ENCODE measurements around the gene ENAH.
"Not testable (repeated sequence)": the region's sequence is repeated elsewhere in the genome, so short reads cannot be mapped to it uniquely, and the experiment has no call there.

The ENAH gene

GRCh38 chr1:225517221-225517620 lies 135.7 kb downstream of the ENAH start:
- Histone ChIP-seq H3K4me1 (ENCODE audit: control insufficient read depth, low read length) (no peaks in the 10 kb centered on the region), H3K9me2 (replicated peaks; ENCODE audit: control insufficient read depth, low read length) (no peaks in the 10 kb centered on the region), H4K20me1 (ENCODE audit: control insufficient read depth, insufficient read depth, low read depth, low read length) (no peaks in the 10 kb centered on the region), H3K4me2 (ENCODE audit: low read length) (no peak overlapping the region), H3K4me3 (ENCODE audit: low read length) (no peak overlapping the region), H3K9me3 (ENCODE audit: control insufficient read depth, insufficient read depth, low read length) (no peaks in the 10 kb centered on the region), H3F3A (ENCODE audit: control insufficient read depth, insufficient read depth) (no peaks in the 10 kb centered on the region), H3K27ac (ENCODE audit: low read depth, low read length) (no peak overlapping the region), H3K79me2 (ENCODE audit: control insufficient read depth, low read length) (no peaks in the 10 kb centered on the region), H3K36me3 (ENCODE audit: control insufficient read depth, low read length) (no peaks in the 10 kb centered on the region), H3K27me3 (ENCODE audit: control insufficient read depth, low read length) (peaks cover 14% of the 10 kb centered on the region)
- TF ChIP-seq EZH2phosphoT487 (IDR thresholded peaks at IDR 0.05; ENCODE audit: borderline replicate concordance, low read length) (no peak), CTCF (IDR thresholded peaks at IDR 0.05; ENCODE audit: low read depth, low read length, poor library complexity, severe bottlenecking) (no peak)

- TF ChIP-seq EZH2phosphoT487 (IDR thresholded peaks at IDR 0.05; ENCODE audit: borderline replicate concordance, low read length) (no peak), CTCF (IDR thresholded peaks at IDR 0.05; ENCODE audit: low read depth, low read length, poor library complexity, severe bottlenecking) (no peak)
- Histone ChIP-seq H3K27ac (ENCODE audit: low read depth, low read length) (no peak overlapping the region), H3K36me3 (ENCODE audit: control insufficient read depth, low read length) (no peaks in the 10 kb centered on the region), H3F3A (ENCODE audit: control insufficient read depth, insufficient read depth) (no peaks in the 10 kb centered on the region), H3K4me3 (ENCODE audit: low read length) (no peak overlapping the region), H3K4me1 (ENCODE audit: control insufficient read depth, low read length) (no peaks in the 10 kb centered on the region), H3K4me2 (ENCODE audit: low read length) (no peak overlapping the region), H3K27me3 (ENCODE audit: control insufficient read depth, low read length) (peaks cover 16% of the 10 kb centered on the region), H3K9me2 (replicated peaks; ENCODE audit: control insufficient read depth, low read length) (no peaks in the 10 kb centered on the region), H3K9me3 (ENCODE audit: control insufficient read depth, insufficient read depth, low read length) (no peaks in the 10 kb centered on the region), H3K79me2 (ENCODE audit: control insufficient read depth, low read length) (no peaks in the 10 kb centered on the region), H4K20me1 (ENCODE audit: control insufficient read depth, insufficient read depth, low read depth, low read length) (no peaks in the 10 kb centered on the region)
Observed at GRCh38 chr1:225514671-225515081, 138.2 kb downstream of the ENAH start.

GRCh38 chr1:225513576-225513975 lies 139.3 kb downstream of the ENAH start:
- not testable (repeated sequence) for H3K9me2 ChIP-seq (replicated peaks; ENCODE audit: control insufficient read depth, low read length); H3K9me3 ChIP-seq (ENCODE audit: control insufficient read depth, insufficient read depth, low read length); H3K36me3 ChIP-seq (ENCODE audit: control insufficient read depth, low read length); H3K79me2 ChIP-seq (ENCODE audit: control insufficient read depth, low read length); H3K27ac ChIP-seq (ENCODE audit: low read depth, low read length); H3K4me3 ChIP-seq (ENCODE audit: low read length); H3F3A ChIP-seq (ENCODE audit: control insufficient read depth, insufficient read depth); H3K4me2 ChIP-seq (ENCODE audit: low read length); H3K4me1 ChIP-seq (ENCODE audit: control insufficient read depth, low read length); H4K20me1 ChIP-seq (ENCODE audit: control insufficient read depth, insufficient read depth, low read depth, low read length)
- peaks cover 16% of the 10 kb centered on the region for H3K27me3 ChIP-seq (ENCODE audit: control insufficient read depth, low read length)

GRCh38 chr1:225511828-225512381 lies 141.0 kb downstream of the ENAH start:
- Histone ChIP-seq H3K27me3 (ENCODE audit: control insufficient read depth, low read length) (peaks cover 16% of the 10 kb centered on the region), H3K9me2 (replicated peaks; ENCODE audit: control insufficient read depth, low read length) (no peaks in the 10 kb centered on the region), H3K4me3 (ENCODE audit: low read length) (no peak overlapping the region), H3K36me3 (ENCODE audit: control insufficient read depth, low read length) (no peaks in the 10 kb centered on the region), H4K20me1 (ENCODE audit: control insufficient read depth, insufficient read depth, low read depth, low read length) (no peaks in the 10 kb centered on the region), H3K9me3 (ENCODE audit: control insufficient read depth, insufficient read depth, low read length) (no peaks in the 10 kb centered on the region), H3K4me2 (ENCODE audit: low read length) (no peak overlapping the region), H3K27ac (ENCODE audit: low read depth, low read length) (no peak overlapping the region), H3K79me2 (ENCODE audit: control insufficient read depth, low read length) (no peaks in the 10 kb centered on the region), H3F3A (ENCODE audit: control insufficient read depth, insufficient read depth) (no peaks in the 10 kb centered on the region), H3K4me1 (ENCODE audit: control insufficient read depth, low read length) (no peaks in the 10 kb centered on the region)
- TF ChIP-seq EZH2phosphoT487 (IDR thresholded peaks at IDR 0.05; ENCODE audit: borderline replicate concordance, low read length) (no peak), CTCF (IDR thresholded peaks at IDR 0.05; ENCODE audit: low read depth, low read length, poor library complexity, severe bottlenecking) (no peak)

- H3K27me3 ChIP-seq (ENCODE audit: control insufficient read depth, low read length); H3K27ac ChIP-seq (ENCODE audit: low read depth, low read length); H4K20me1 ChIP-seq (ENCODE audit: control insufficient read depth, insufficient read depth, low read depth, low read length); H3K4me2 ChIP-seq (ENCODE audit: low read length); H3K9me2 ChIP-seq (replicated peaks; ENCODE audit: control insufficient read depth, low read length); H3K4me1 ChIP-seq (ENCODE audit: control insufficient read depth, low read length); H3K9me3 ChIP-seq (ENCODE audit: control insufficient read depth, insufficient read depth, low read length); H3K4me3 ChIP-seq (ENCODE audit: low read length); H3F3A ChIP-seq (ENCODE audit: control insufficient read depth, insufficient read depth); H3K79me2 ChIP-seq (ENCODE audit: control insufficient read depth, low read length); H3K36me3 ChIP-seq (ENCODE audit: control insufficient read depth, low read length): not testable (repeated sequence)
Observed at GRCh38 chr1:225510740-225511139, 142.2 kb downstream of the ENAH start.
